Measurements from ENCODE around the gene NOL4L. TPM values are rescaled to one million over a fixed set of nuclear protein-coding genes. Genes with fewer than 3 reads are reported as not detected.

Gene NOL4L
- total RNA-seq (2021): 40.9 and 44.0 TPM in 2 replicates
- percentile 61 among the genes with signal in this experiment for Bru-seq, nascent RNA
- percentile 64 among the genes with signal in this experiment for BruChase-seq, experiment 1, labeled RNA remaining after a 2-hour chase
- percentile 61 among the genes with signal in this experiment for BruChase-seq, experiment 2, labeled RNA remaining after a 6-hour chase
- long read RNA-seq, full-length matches to known transcripts: 4 of 27 reads
- long read RNA-seq, partial matches to known transcripts: 3 of 27 reads
- long read RNA-seq, other reads (novel, unspliced or antisense): 20 of 27 reads

GRCh38 chr20:32585011-32585585, at the start of gene NOL4L:
Gene NOL4L (minus strand): TSS chr20:32585333. CDS start chr20:32584890, 443 bp downstream.
- Histone ChIP-seq H2AFZ (0 out of 2 replicates have a peak within 1 kb of the TSS, but pooled peaks have one; percentile 79), H3K4me1 (replicated peaks; ENCODE audit: insufficient read depth) (peaks cover 14% of the 10 kb centered on the region), H3K79me2 (ENCODE audit: low read depth) (0 out of 2 replicates have a peak, but pooled peaks cover 4% of the 10 kb centered on the region), H3K27ac (no peak within 1 kb of the TSS), H3K4me3 (peak within 1 kb of the TSS; percentile 95), H3K4me2 (peak within 1 kb of the TSS; percentile 73), H3K9me3 (ENCODE audit: insufficient read depth, low read depth) (no peaks in the 10 kb centered on the region), H3K9me2 (ENCODE audit: insufficient read depth) (no peaks in the 10 kb centered on the region), H3F3A (ENCODE audit: insufficient read depth, low read depth) (peaks cover 22% of the 10 kb centered on the region), H3K27me3 (ENCODE audit: insufficient read depth, low read depth) (no peaks in the 10 kb centered on the region), H4K20me1 (ENCODE audit: insufficient read depth) (0 out of 2 replicates have a peak, but pooled peaks cover 5% of the 10 kb centered on the region), H3K36me3 (ENCODE audit: low read depth) (no peaks in the 10 kb centered on the region)
- DNase-seq: peak in 1 of 2 experiments; percentile 57
- no TSS peak for BruUV-seq (replicated peaks)
- CTCF ChIA-PET: interaction anchor here (0.6 kb wide), 1 partner anchor 195 kb away, joined by 4 read pairs; no protein-coding TSS in a partner anchor
- TF ChIP-seq CTCF (conservative IDR thresholded peaks at IDR 0.05): no peak
- no peak for TF ChIP-seq EZH2 (IDR thresholded peaks at IDR 0.05; ENCODE audit: low read depth)
- intact Hi-C loops (cut with micrococcal nuclease; ENCODE audit: unreplicated experiment): loop anchor here (2.0 kb wide), 1 partner anchor 48 kb away; no protein-coding TSS in a partner anchor
- POLR2A ChIA-PET (ENCODE audit: unreplicated experiment): no interaction called here

GRCh38 chr20:32634041-32634805, 49.1 kb upstream of the NOL4L start:
- no TSS peak for BruUV-seq (replicated peaks)
- DNase-seq: no peak
- 0 out of 2 replicates have a peak, but pooled peaks cover 10% of the 10 kb centered on the region for H3K4me1 ChIP-seq (replicated peaks; ENCODE audit: insufficient read depth)
- no peaks in the 10 kb centered on the region for H4K20me1 ChIP-seq (ENCODE audit: insufficient read depth)
- no peaks in the 10 kb centered on the region for H3K36me3 ChIP-seq (ENCODE audit: low read depth)
- H3K9me3 ChIP-seq (ENCODE audit: insufficient read depth, low read depth): no peaks in the 10 kb centered on the region
- H3K79me2 ChIP-seq (ENCODE audit: low read depth): no peaks in the 10 kb centered on the region
- H3K4me3 ChIP-seq: no peak overlapping the region
- H3K27ac ChIP-seq: no peak overlapping the region
- no peak for TF ChIP-seq EZH2 (IDR thresholded peaks at IDR 0.05; ENCODE audit: low read depth)
- TF ChIP-seq CTCF (conservative IDR thresholded peaks at IDR 0.05): no peak
- H3K4me2 ChIP-seq: no peak overlapping the region
- H2AFZ ChIP-seq: no peak overlapping the region
- ChIA-PET CTCF (interaction anchor here (0.5 kb wide), 1 partner anchor 1925 kb away, joined by 5 read pairs; no protein-coding TSS in a partner anchor), POLR2A (ENCODE audit: unreplicated experiment) (no interaction called here)
- no peaks in the 10 kb centered on the region for H3K27me3 ChIP-seq (ENCODE audit: insufficient read depth, low read depth)
- intact Hi-C loops (cut with micrococcal nuclease; ENCODE audit: unreplicated experiment): no loop called here
- H3F3A ChIP-seq (ENCODE audit: insufficient read depth, low read depth): no peaks in the 10 kb centered on the region
- no peaks in the 10 kb centered on the region for H3K9me2 ChIP-seq (ENCODE audit: insufficient read depth)
